Measurements from ENCODE around the gene C19orf12. TPM values are rescaled to one million over a fixed set of nuclear protein-coding genes. Genes with fewer than 3 reads are reported as not detected.

Gene C19orf12
- total RNA-seq, 4 donors from 2014 or later = 8.5 to 35.0 (median 31.5) TPM

DNA sequence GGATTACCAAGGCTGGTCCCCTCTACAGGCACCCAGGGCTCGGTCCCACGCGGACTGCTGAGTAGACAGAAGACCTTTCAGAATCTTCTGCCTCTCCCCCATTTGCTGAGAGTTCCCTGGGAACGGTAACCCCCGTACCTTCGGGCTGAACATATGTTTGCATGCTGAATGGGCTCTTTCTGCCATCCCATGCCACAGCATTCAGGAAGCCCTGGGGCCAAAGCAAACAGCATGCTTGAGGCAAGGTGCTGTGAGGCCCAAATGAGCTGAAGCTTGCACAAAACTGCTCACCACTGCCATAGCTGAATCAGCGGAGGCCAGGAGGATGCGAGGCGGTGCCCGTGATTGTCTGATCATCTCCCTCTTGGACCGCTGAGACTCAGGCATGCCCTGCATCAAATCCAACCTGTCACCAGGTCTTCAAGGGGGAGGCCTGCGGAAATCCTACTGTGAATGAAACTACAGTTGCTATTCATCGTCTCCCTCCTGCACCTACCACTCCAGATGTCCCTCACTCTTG lies 16.3 kb upstream of the C19orf12 start:
- Histone ChIP-seq H3K4me3 (no peak overlapping the region), H3K9me3 (no peaks in the 10 kb centered on the region), H3K27me3 (no peaks in the 10 kb centered on the region), H3K4me1 (no peaks in the 10 kb centered on the region), H3K27ac (no peak overlapping the region), H3K36me3 (no peaks in the 10 kb centered on the region)
- intact Hi-C loops (cut with DNase I; ENCODE audit: low total_unique reads) = loop anchor here (5.0 kb wide), 1 partner anchor 141 kb away; no protein-coding TSS in a partner anchor
- no peak for DNase-seq
- TF ChIP-seq, protein P1, sequence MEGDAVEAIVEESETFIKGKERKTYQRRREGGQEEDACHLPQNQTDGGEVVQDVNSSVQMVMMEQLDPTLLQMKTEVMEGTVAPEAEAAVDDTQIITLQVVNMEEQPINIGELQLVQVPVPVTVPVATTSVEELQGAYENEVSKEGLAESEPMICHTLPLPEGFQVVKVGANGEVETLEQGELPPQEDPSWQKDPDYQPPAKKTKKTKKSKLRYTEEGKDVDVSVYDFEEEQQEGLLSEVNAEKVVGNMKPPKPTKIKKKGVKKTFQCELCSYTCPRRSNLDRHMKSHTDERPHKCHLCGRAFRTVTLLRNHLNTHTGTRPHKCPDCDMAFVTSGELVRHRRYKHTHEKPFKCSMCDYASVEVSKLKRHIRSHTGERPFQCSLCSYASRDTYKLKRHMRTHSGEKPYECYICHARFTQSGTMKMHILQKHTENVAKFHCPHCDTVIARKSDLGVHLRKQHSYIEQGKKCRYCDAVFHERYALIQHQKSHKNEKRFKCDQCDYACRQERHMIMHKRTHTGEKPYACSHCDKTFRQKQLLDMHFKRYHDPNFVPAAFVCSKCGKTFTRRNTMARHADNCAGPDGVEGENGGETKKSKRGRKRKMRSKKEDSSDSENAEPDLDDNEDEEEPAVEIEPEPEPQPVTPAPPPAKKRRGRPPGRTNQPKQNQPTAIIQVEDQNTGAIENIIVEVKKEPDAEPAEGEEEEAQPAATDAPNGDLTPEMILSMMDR (IDR thresholded peaks at IDR 0.05) = no peak
- TF ChIP-seq POLR2A (IDR thresholded peaks at IDR 0.05) = no peak

DNA sequence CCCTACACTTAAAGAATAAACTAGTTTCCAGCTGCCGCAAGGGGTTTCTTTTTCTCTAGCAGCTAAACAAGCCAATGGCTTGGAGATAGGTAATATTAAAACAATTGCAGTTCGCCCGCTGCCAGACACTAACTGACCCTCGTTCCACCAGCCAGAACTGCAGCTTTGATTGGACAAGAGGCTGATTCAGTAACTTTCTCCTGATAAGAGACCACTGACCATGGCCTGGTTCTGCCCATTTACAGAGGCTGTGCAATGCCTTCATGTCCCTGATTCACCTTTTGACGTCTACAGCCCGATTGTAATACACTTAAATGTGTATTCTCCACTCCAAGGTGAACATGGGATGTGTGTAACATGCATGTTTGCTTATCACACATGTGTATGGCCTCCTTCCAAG lies 12.8 kb upstream of the C19orf12 start:
- H3K9me3 ChIP-seq = no peaks in the 10 kb centered on the region
- TF ChIP-seq POLR2A (IDR thresholded peaks at IDR 0.05) = no peak
- TF ChIP-seq, protein P1 (IDR thresholded peaks at IDR 0.05) = no peak
- DNase-seq = no peak
- H3K4me3 ChIP-seq = no peak overlapping the region
- H3K4me1 ChIP-seq = peaks cover 0 to 6% of the 10 kb centered on the region in 2 donors
- H3K27ac ChIP-seq = no peak overlapping the region
- intact Hi-C loops (cut with DNase I; ENCODE audit: low total_unique reads) = no loop called here
- no peaks in the 10 kb centered on the region for H3K36me3 ChIP-seq
- no peaks in the 10 kb centered on the region for H3K27me3 ChIP-seq

DNA sequence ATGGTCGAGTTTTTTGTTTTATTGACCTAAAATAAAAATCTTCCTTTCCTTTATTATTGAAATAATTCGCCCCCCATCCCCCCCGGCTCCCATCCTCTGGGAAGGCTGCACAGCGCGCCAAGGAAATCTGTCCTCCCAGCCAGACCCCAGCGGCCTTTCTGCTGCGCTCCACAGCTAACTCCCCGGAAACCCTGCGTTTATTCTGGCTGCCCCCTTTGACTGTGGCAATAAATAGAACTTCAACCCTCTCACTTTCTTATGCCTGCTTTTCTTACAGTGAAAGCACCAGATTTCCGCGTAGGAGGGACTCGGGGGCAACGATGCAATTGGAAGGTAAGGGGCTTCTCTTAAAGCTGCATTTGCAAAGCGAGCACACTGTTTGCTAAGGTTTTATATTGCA lies 9.7 kb upstream of the C19orf12 start:
- Histone ChIP-seq H3K4me1 (peaks cover 0 to 6% of the 10 kb centered on the region in 2 donors), H3K9me3 (no peaks in the 10 kb centered on the region), H3K27me3 (no peaks in the 10 kb centered on the region), H3K4me3 (no peak overlapping the region), H3K36me3 (no peaks in the 10 kb centered on the region), H3K27ac (no peak overlapping the region)
- intact Hi-C loops (cut with DNase I; ENCODE audit: low total_unique reads) = no loop called here
- no peak for DNase-seq
- no peak for TF ChIP-seq POLR2A (IDR thresholded peaks at IDR 0.05)
- TF ChIP-seq, protein P1 (IDR thresholded peaks at IDR 0.05) = no peak

DNA sequence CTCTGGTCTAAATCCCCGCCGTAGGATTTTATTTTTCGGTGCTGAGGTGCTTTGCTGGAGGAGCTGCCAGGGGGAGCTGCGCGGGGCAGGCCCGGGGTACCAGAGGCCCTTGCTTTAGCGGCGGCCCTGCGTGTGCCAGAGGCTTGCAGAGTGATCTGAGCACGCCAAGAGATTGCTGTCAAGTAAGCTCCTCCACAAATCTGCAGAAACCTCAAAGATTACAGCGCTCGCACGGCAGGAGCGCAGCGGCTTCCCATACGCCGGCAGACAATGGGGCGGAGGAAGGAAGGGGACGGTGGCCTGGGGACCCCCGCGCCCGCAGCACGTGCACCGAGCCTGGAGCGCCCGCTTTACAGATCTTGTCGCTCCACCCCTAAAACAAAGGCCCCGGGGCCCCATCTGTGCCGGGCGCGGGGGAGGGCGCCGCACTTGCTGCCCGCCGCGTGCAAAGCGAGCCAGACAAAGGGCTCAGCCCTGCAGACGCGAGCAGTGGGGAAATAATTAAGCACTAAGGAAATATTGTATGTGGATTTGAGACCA lies 9.1 kb upstream of the C19orf12 start:
- no peak overlapping the region for H3K4me3 ChIP-seq
- peaks cover 0 to 6% of the 10 kb centered on the region in 2 donors for H3K4me1 ChIP-seq
- H3K9me3 ChIP-seq = no peaks in the 10 kb centered on the region
- no peaks in the 10 kb centered on the region for H3K27me3 ChIP-seq
- intact Hi-C loops (cut with DNase I; ENCODE audit: low total_unique reads) = no loop called here
- TF ChIP-seq POLR2A (IDR thresholded peaks at IDR 0.05) = no peak
- TF ChIP-seq, protein P1 (IDR thresholded peaks at IDR 0.05) = no peak
- no peaks in the 10 kb centered on the region for H3K36me3 ChIP-seq
- DNase-seq = no peak
- H3K27ac ChIP-seq = no peak overlapping the region

DNA sequence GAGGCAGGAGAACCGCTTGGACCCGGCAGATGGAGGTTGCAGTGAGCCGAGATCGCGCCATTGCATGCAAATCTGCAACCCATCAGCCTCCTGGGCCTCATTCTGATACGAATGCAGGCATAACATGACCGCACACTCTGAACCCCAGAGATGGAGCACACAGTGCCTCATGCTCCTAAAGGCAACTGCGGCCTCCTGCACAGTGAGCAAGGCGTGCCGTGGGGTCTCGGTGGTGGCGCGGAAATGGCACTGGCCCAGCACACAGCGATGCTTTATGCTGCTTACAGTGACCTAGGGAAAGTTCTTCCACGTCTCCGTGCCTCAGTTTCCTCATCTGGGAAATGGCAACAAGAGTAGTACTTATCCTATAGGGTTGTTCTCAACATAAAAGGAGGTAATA lies 2.0 kb upstream of the C19orf12 start:
- DNase-seq = no peak
- peak overlapping the region in 1 of 2 donors; percentile 92 for H3K27ac ChIP-seq
- no peaks in the 10 kb centered on the region for H3K36me3 ChIP-seq
- peaks cover 0 to 6% of the 10 kb centered on the region in 2 donors for H3K4me1 ChIP-seq
- H3K4me3 ChIP-seq = no peak overlapping the region
- H3K27me3 ChIP-seq = no peaks in the 10 kb centered on the region
- TF ChIP-seq, protein P1 (IDR thresholded peaks at IDR 0.05) = no peak
- no peak for TF ChIP-seq POLR2A (IDR thresholded peaks at IDR 0.05)
- no peaks in the 10 kb centered on the region for H3K9me3 ChIP-seq
- intact Hi-C loops (cut with DNase I; ENCODE audit: low total_unique reads) = loop anchor here (5.0 kb wide), 1 partner anchor 105 kb away; no protein-coding TSS in a partner anchor
